Muscle layer of duodenum (tissue), 2 donors: ENCODE data around the gene CERS1.

Experiments used
- H3K27ac ChIP-seq: one replicate; pipeline ENCODE4 v1.7.0; 2013; ENCODE audit warnings: mild to moderate bottlenecking, low read length
- H3K27me3 ChIP-seq: one replicate; pipeline ENCODE4 v1.7.0; 2013; ENCODE audit warnings: low read depth, mild to moderate bottlenecking, control low read depth, low read length
- H3K36me3 ChIP-seq, 2 donors: one replicate each; pipeline ENCODE4 v1.7.0; 2013; ENCODE audit warnings: low read length in 2 of 2, control low read depth in 1 of 2, mild to moderate bottlenecking in 1 of 2; ENCODE audit not compliant: insufficient read depth in 2 of 2, control insufficient read depth in 1 of 2
- H3K4me1 ChIP-seq, 2 donors: one replicate each; pipeline ENCODE4 v1.7.0; 2013; ENCODE audit warnings: low read length in 2 of 2, mild to moderate bottlenecking in 2 of 2, control low read depth in 1 of 2, moderate library complexity in 1 of 2; ENCODE audit not compliant: insufficient read depth in 2 of 2, control insufficient read depth in 1 of 2
- H3K4me3 ChIP-seq, 2 donors: one replicate each; pipeline ENCODE4 v1.7.0; 2013; ENCODE audit warnings: low read length in 2 of 2, low read depth in 1 of 2, mild to moderate bottlenecking in 1 of 2
- H3K9me3 ChIP-seq, 2 donors: one replicate each; pipeline ENCODE4 v1.7.0; 2013; ENCODE audit warnings: low read length in 2 of 2, control low read depth in 1 of 2, mild to moderate bottlenecking in 1 of 2; ENCODE audit not compliant: control insufficient read depth in 1 of 2
- donor health status: healthy.

CERS1 gene

DNA sequence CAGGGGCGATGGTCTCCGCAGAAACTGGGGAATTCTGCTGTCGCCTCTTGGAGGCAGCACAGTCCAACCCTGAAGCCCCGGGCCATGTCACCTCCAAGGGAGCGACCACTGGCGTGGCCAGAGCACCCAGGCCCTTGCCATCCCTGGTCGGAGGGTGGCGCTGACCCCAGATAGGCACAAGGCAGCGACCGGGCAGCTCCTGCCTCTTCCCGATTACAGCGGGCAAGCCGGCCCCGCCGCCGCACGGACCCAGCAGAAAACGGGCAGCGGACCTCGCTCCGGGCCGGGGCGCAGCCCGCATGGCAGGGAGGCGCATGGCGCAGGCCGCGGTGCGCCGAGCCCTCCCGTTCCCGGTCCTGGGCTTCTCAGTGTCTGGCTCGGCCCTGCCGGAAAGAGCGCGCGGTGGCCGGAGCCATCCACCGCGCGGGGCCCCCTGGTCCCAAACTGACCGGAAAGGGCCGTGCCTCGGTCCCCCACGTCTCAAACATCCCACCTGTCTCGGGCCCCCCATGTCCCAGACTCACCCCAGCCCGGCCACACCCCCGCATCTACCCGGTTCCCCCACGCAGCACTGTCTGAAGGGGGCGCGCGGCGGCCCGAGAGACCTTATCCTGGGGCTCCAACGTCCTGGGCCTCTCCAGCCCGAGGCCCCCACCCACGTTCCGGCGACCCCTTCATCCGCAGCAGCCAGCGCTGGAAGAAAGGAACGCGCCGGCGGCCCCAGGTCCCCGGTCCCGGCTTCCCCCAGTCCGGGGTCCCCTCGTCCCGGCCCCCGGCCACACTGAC, 727 bp downstream of the CERS1 start:
- peaks cover 9% of the 10 kb centered on the region for H3K27me3 ChIP-seq
- H3K4me3 ChIP-seq: peak overlapping the region; percentile 11 to 65
- peaks cover 0 to 15% of the 10 kb centered on the region in 2 donors for H3K36me3 ChIP-seq
- peaks cover 0 to 28% of the 10 kb centered on the region in 2 donors for H3K4me1 ChIP-seq
- H3K27ac ChIP-seq: no peak overlapping the region
- no peaks in the 10 kb centered on the region for H3K9me3 ChIP-seq

DNA sequence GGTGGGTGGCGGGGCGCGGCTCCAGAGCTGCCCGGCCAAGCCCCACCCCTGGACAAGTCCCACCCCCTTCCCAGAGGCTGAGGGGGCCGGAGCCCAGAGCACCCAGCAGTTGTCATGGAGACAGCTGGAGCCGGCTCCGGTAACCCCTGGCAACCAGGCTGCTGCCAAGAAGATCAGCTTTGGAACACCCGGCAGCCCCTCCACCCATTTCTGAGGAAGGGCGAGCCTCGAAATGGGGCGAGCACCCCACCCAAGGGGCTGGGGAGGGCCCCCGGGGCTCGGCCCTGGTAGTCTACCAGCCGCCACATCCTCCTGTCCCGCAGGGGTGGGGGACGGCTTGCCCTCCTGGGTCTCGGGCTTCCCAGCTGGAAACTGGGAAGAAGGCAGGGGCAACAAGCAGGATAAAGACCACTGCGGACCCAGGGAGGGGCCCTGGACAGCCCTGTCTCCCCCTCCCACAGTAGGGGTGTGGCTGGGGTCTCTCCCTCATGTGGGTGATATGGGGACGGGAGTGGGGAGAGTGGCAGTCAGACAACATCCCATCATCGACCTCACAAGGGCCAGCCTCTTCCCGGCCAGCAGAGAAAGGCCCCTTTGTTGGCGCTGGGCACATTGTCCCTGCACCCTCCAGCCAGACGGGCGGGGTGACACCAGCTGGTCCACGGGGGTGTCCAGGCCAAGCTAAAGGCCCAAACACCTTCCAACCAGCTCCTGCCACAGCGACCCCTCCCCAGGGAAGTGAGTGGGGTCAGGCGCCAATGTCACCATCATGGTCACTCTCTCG, 1.5 kb downstream of the CERS1 start:
- H3K4me1 ChIP-seq: peaks cover 0 to 28% of the 10 kb centered on the region in 2 donors
- peaks cover 9% of the 10 kb centered on the region for H3K27me3 ChIP-seq
- H3K9me3 ChIP-seq: no peaks in the 10 kb centered on the region
- H3K4me3 ChIP-seq: peak overlapping the region; percentile 11 to 65
- peaks cover 0 to 7% of the 10 kb centered on the region in 2 donors for H3K36me3 ChIP-seq
- no peak overlapping the region for H3K27ac ChIP-seq

DNA sequence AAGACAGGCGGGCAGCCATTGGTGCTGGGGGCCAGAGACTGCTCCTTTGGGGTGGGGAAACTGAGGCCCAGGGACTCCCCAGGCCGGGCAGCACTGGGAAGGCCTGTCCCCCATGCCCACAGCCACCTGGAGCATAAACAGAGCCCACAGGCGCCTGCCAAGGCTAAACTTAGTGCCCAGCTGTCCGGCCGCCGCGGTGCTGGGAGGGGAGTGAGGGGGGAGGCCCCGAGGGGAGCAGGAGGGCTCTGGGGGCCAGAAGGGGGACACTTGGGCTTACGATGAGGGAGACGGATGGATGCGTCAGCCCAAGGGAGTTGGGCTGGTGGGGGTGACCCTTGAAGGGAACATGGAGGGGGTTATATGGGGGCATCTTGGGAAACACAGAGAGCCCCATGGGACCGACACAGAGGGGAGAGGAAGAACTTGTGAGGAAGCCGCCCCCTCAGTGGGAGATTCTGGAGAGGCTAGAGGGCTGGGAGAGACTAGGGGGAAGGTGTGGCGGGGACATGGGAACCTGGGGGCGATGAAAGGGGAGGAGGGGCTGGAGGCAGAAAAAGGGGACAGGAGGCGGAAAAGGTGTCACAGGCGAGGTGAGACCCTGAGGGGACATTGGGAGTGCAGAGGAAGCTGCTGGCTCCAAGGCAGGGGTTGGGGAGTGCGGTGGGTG, 2.2 kb downstream of the CERS1 start:
- H3K36me3 ChIP-seq: no peaks in the 10 kb centered on the region
- H3K27me3 ChIP-seq: peaks cover 9% of the 10 kb centered on the region
- no peak overlapping the region for H3K27ac ChIP-seq
- H3K9me3 ChIP-seq: no peaks in the 10 kb centered on the region
- H3K4me3 ChIP-seq: peak overlapping the region in 1 of 2 donors; percentile 65
- H3K4me1 ChIP-seq: peaks cover 0 to 28% of the 10 kb centered on the region in 2 donors

DNA sequence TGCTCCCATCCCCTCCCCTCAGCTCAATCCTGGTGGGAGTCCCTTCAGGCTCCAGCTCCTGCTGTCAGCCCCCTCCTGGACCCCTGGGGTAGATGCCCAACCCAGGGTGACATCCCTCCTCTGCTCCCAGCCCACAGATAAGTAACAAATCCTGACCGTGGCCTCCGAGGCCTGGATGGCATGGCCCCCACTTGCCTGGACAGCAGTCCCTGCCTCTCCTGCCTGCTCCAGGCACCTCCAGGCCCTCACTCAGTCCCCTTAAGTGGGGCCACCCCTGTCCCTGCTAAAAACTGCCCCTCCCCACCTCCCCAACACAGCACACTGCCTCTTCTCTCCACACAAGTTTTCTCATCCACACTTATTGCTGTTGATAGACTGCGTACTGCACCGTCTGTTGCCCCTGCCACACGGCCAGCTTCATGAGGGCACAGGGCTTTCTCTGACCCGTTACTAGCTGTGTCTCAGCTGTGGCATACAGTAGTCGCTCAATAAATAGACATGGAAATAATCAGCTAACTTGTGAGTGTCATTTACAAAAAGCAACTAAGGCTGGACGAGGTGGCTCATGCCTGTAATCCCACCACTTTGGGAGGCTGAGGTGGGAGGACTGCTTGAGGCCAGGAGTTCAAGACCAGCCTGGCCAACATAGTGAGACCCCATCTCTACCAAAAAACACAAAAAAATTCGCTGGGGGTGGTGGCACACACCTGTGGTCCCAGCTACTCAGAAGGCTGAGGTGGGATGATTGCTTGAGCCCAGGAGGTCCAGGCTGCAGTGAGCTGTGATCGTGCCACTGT, 5.8 kb downstream of the CERS1 start:
- Histone ChIP-seq H3K36me3 (no peaks in the 10 kb centered on the region), H3K9me3 (no peaks in the 10 kb centered on the region), H3K27me3 (peaks cover 9% of the 10 kb centered on the region), H3K27ac (no peak overlapping the region), H3K4me3 (no peak overlapping the region), H3K4me1 (peaks cover 0 to 17% of the 10 kb centered on the region in 2 donors)

DNA sequence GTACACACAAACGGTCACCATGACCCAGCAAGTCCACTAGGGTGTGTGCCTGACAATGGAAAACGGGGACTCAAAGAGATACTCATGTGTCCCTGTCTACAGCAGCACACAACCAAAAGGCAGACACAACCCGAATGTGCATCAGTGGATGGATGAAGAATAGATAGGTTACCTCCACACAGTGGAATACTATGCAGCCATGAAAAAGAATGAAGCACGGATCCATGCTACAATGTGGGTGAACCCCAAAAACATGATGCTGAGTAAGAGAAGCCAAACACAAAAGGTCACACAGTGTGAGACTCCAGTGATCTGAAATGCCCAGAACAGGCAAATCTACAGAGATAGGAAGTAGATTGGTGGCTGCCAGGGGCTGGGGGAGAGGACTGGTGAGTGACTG, 9.0 kb downstream of the CERS1 start:
- H3K4me3 ChIP-seq: no peak overlapping the region
- no peaks in the 10 kb centered on the region for H3K27me3 ChIP-seq
- H3K4me1 ChIP-seq: no peaks in the 10 kb centered on the region
- H3K9me3 ChIP-seq: no peaks in the 10 kb centered on the region
- H3K36me3 ChIP-seq: no peaks in the 10 kb centered on the region
- H3K27ac ChIP-seq: no peak overlapping the region

DNA sequence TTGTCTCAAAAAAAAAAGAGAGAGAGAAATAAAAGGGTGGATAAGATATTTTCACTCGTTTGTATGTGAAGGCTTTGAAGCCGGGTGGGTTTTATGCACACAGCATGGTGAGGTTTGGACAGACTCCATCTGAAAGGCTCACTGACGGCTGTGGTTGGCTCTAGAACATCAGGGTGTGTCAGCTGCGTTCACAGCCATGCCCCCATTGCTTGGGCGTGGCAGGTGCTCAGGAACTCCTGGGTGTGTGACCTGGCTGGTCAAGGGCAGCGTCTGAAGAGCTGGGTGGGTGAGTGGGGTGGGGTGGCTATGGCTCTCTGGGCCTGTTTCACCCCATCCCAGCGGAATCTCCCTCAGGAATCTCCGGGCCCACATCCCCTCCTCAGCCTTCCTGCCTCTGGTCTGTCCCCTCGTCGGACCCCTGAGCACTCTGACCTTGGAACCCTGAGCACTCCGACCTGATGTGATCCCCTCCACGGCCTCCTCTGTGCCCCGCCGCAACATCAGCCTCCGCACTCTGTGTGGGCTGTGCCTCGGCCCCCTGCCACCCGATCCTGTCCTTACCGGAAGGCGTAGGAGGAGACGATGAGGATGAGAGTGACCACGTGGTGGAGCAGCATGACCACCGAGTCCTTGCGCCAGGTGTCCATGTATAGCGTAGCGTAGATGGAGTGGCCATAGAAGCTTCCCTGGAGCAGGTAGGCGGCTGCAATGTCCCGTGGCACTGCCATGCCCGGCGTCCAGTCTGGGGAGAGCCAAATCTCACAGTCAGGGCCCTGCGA, 12.2 kb downstream of the CERS1 start:
- no peak overlapping the region for H3K27ac ChIP-seq
- no peaks in the 10 kb centered on the region for H3K9me3 ChIP-seq
- H3K4me1 ChIP-seq: no peaks in the 10 kb centered on the region
- H3K4me3 ChIP-seq: no peak overlapping the region
- no peaks in the 10 kb centered on the region for H3K36me3 ChIP-seq
- H3K27me3 ChIP-seq: no peaks in the 10 kb centered on the region

DNA sequence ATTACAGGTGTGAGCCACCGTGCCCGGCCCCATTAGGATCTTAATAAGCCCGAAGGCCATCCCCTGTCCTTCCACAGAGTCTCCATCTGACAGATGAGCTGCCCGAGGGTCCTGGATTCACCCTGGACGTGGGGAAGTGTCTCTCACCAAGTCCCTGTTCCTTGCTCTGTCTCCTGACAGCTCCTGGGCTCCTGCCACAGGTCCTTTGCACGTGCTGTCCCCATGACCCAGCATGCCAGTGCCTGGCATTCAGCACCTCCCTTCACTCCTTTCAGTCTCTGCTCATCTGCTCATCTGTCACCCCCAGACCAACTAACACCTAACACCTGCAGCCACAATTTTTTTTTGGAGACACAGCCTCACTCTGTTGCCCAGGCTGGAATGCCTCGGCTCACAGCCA, 14.5 kb downstream of the CERS1 start:
- Histone ChIP-seq H3K27ac (no peak overlapping the region), H3K4me3 (no peak overlapping the region), H3K4me1 (no peaks in the 10 kb centered on the region), H3K9me3 (peaks cover 0 to 3% of the 10 kb centered on the region in 2 donors), H3K36me3 (no peaks in the 10 kb centered on the region), H3K27me3 (no peaks in the 10 kb centered on the region)

DNA sequence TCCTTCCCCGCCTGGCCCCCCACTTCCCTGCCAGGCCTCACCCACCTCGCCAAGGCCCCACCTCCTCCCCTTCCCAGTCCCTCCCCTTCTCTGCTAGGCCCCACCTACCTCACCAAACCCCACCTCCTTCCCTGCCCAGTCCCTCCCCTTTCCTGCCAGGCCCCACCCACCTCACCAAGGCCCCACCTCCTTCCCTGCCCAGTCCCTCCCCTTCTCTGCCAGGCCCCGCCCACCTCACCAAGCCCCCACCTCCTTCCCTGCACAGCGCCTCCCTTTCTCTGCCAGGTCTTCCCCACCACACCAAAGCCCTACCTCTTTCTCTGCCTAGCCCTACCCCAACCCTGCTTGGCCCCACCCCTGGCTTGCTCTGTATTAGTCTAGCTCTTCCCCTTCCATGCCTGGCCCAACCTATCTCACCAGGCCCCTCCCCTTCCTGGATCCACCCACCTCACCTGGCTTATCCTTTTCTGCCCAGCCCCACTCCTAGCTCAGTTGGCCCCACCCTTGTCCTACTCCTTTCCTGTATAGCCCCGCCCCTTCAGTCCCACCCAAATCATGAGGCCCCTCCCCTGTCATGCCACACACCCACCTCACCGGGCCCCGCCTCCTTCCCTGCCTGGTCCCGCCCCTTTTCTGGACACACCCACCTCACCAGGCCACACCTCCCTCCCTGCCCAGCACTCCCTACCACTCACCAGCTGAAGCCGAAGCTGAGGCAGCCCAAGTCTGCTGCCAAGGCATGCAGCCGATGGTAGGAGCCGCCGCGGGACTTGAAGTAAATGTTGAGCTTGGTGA, 16.2 kb downstream of the CERS1 start:
- H3K27ac ChIP-seq: no peak overlapping the region
- peaks cover 0 to 3% of the 10 kb centered on the region in 2 donors for H3K9me3 ChIP-seq
- H3K36me3 ChIP-seq: no peaks in the 10 kb centered on the region
- H3K27me3 ChIP-seq: no peaks in the 10 kb centered on the region
- H3K4me3 ChIP-seq: no peak overlapping the region
- no peaks in the 10 kb centered on the region for H3K4me1 ChIP-seq

DNA sequence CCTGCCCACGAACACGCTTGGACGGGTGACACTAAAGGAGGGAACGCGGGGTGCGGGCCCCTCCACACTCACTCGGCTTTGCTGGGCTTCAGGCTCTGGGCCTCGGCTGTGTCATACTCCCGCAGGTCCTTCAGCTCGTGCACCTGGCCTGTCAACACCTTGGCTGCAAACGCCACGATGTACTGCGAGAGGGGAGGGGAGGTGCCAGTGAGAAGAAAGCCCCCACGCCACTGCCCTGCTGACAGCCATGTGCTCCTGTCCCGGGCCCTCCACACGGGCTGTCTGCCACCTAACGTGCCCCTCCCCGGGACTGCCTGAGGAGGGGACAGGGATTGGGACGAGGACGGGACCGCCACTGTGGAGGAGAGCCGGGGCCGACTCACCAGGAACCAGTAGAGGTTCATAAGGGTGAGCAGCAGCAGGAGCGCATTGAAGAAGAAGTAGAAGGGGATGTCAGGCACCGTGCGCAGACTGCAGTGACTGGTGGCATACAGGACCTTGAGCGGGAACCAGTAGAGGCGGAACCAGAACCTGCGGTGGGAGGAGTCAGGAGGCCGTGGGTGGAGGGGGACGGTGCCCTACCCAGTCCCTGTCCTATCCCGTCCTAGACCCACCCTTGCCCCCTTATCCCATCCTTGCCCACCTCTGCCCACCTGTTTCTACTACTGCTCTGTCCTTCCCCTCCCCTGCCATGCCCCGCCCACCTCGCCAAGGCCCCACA, 16.9 kb downstream of the CERS1 start:
- Histone ChIP-seq H3K4me3 (no peak overlapping the region), H3K36me3 (no peaks in the 10 kb centered on the region), H3K4me1 (no peaks in the 10 kb centered on the region), H3K9me3 (peaks cover 0 to 3% of the 10 kb centered on the region in 2 donors), H3K27ac (no peak overlapping the region), H3K27me3 (no peaks in the 10 kb centered on the region)
